Coronary artery (tissue), 2 donors: ENCODE measurements around the gene RALGPS1.

Experiments used
- DNase-seq: peaks from one replicate; pipeline ENCODE4 v3.0.0-alpha.2; 2017; ENCODE audit warnings: low spot score
- H3K27ac ChIP-seq, 2 donors: fragments of 200-600 bp; sonication (generic); one replicate each; pipeline ENCODE4 v1.5.1; 2016 to 2019
- H3K4me3 ChIP-seq: fragments of 200-600 bp; sonication (generic); 2 replicates; pipeline ENCODE4 v1.5.1; 2016; ENCODE audit warnings: mild to moderate bottlenecking, moderate library complexity
- CTCF ChIP-seq: fragments of 200-600 bp; sonication (generic); IDR thresholded peaks from one replicate; pipeline ENCODE4 v1.5.1; 2019; ENCODE audit warnings: antibody characterized with exemption

RALGPS1 gene

GRCh38 chr9:127035423-127035822 is 120.8 kb downstream of the RALGPS1 start:
- TF ChIP-seq CTCF: no peak
- DNase-seq: no peak
- H3K4me3 ChIP-seq: no peak overlapping the region
- H3K27ac ChIP-seq: peak overlapping the region in 1 of 2 donors; percentile 68

GRCh38 chr9:127035948-127036347 is 121.4 kb downstream of the RALGPS1 start:
- Histone ChIP-seq H3K4me3 (no peak overlapping the region), H3K27ac (peak overlapping the region in 1 of 2 donors; percentile 68)
- no peak for TF ChIP-seq CTCF
- no peak for DNase-seq

DNA sequence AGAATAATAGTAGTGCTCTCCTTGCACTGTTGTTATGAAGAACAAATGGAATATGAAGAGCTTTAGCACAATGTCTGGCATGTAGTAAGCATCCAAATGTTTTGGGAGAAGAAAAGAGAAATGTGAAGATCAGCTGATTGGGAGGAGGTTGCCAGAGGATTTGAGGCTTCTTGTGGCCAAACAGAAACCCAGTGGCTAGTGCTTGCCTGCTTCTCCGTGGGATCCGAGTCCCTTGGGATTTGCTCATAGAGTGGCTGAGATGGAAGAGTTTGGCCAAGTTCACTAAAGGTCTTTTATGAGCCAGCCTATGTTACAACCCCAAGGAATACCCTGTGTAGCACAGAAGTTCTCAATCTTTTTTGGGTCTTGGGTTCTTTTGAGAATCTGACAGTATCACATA is 121.9 kb downstream of the RALGPS1 start:
- Histone ChIP-seq H3K4me3 (no peak overlapping the region), H3K27ac (peak overlapping the region in 1 of 2 donors; percentile 68)
- TF ChIP-seq CTCF: no peak
- no peak for DNase-seq

GRCh38 chr9:127038531-127038930 is 123.9 kb downstream of the RALGPS1 start:
- no peak overlapping the region for H3K4me3 ChIP-seq
- TF ChIP-seq CTCF: no peak
- no peak for DNase-seq
- no peak overlapping the region for H3K27ac ChIP-seq

DNA sequence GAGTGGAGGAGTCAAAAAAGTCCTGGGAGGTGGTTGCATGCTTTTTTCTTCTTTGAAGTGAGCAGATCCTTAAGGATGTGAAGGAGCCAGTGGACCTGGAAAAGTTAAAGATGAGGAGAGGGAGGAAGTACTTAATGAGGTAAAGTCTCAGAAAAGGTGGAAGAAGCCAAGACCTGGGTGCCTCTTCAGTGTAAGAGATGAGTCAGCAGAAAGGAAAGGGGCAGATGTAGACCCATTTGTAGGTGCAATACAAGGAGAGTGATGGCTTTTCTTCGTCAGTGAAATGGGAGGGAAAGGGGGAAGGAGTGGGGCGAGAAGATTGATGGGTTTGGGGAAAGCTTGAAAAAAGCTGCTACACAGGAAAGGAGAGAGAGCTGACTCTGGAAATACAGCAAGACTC is 124.9 kb downstream of the RALGPS1 start:
- no peak for DNase-seq
- TF ChIP-seq CTCF: no peak
- Histone ChIP-seq H3K4me3 (no peak overlapping the region), H3K27ac (no peak overlapping the region)

DNA sequence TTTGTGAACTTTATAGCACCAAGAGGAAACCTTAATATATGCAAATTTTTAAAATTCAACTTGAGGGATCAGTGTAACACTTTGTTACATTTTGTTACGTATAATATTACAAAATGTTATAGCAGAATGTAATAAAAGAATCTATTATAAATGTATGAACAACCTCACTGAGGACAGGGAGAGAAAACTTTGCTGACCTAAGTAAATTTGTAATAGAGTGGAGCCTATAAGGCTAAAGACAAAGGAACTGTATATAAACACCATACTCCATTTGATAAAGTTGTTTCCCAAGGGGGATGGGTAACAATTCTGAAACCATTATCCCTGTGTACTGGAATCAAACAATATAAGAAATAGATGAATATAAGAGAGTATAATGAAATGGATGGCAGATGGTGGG is 130.6 kb downstream of the RALGPS1 start:
- no peak for TF ChIP-seq CTCF

GRCh38 chr9:127047971-127048370 is 133.4 kb downstream of the RALGPS1 start:
- TF ChIP-seq CTCF: no peak
- DNase-seq: no peak
- no peak overlapping the region for H3K4me3 ChIP-seq
- H3K27ac ChIP-seq: peak overlapping the region in 1 of 2 donors; percentile 24

More for the DNA sequence above, 130.6 kb downstream of the RALGPS1 start:
- no peak overlapping the region for H3K4me3 ChIP-seq
- H3K27ac ChIP-seq: no peak overlapping the region
- no peak for DNase-seq
